Measurements from ENCODE around the gene OR6S1.
A peak's percentile ranks its signal among the peaks of the same experiment; 100 is the strongest.
"Not testable (repeated sequence)": the region's sequence is repeated elsewhere in the genome, so short reads cannot be mapped to it uniquely, and the experiment has no call there.

Gene OR6S1

GRCh38 chr14:20631880-20632389, 9.6 kb downstream of the OR6S1 start:
- no peak for DNase-seq (ENCODE audit: low read depth, low spot score)

- DNase-seq (ENCODE audit: low read depth, low spot score): no peak
Observed at GRCh38 chr14:20631023-20631879, 10.2 kb downstream of the OR6S1 start.

- DNase-seq (ENCODE audit: low read depth, low spot score): no peak
Observed at GRCh38 chr14:20630340-20631022, 11.0 kb downstream of the OR6S1 start.

GRCh38 chr14:20628063-20628854, 13.2 kb downstream of the OR6S1 start:
- DNase-seq (ENCODE audit: low read depth, low spot score): no peak

- no peak for DNase-seq (ENCODE audit: low read depth, low spot score)
Observed at GRCh38 chr14:20627346-20628027, 14.0 kb downstream of the OR6S1 start.

- DNase-seq (ENCODE audit: low read depth, low spot score): no peak
Observed at GRCh38 chr14:20626274-20626673, 15.2 kb downstream of the OR6S1 start.

- no peak for DNase-seq (ENCODE audit: low read depth, low spot score)
Observed at GRCh38 chr14:20624495-20625070, 16.9 kb downstream of the OR6S1 start.

- DNase-seq (ENCODE audit: low read depth, low spot score): no peak
Observed at GRCh38 chr14:20623798-20624197, 17.7 kb downstream of the OR6S1 start.

- DNase-seq (ENCODE audit: low read depth, low spot score): no peak
Observed at GRCh38 chr14:20622816-20623291, 18.6 kb downstream of the OR6S1 start.

GRCh38 chr14:20620798-20621478, 20.6 kb downstream of the OR6S1 start:
- DNase-seq (ENCODE audit: low read depth, low spot score): no peak

- not testable (repeated sequence) for DNase-seq (ENCODE audit: low read depth, low spot score)
Observed at GRCh38 chr14:20619688-20620087, 21.8 kb downstream of the OR6S1 start.

- DNase-seq (ENCODE audit: low read depth, low spot score): no peak
Observed at GRCh38 chr14:20618271-20618749, 23.2 kb downstream of the OR6S1 start.

GRCh38 chr14:20617138-20618003, 24.1 kb downstream of the OR6S1 start:
- no peak for DNase-seq (ENCODE audit: low read depth, low spot score)

- DNase-seq (ENCODE audit: low read depth, low spot score): no peak
Observed at GRCh38 chr14:20615996-20616395, 25.5 kb downstream of the OR6S1 start.

GRCh38 chr14:20614038-20614840, 27.3 kb downstream of the OR6S1 start:
- no peak for DNase-seq (ENCODE audit: low read depth, low spot score)

GRCh38 chr14:20613094-20614037, 28.1 kb downstream of the OR6S1 start:
- DNase-seq (ENCODE audit: low read depth, low spot score): peak; percentile 71

GRCh38 chr14:20612403-20612802, 29.1 kb downstream of the OR6S1 start:
- no peak for DNase-seq (ENCODE audit: low read depth, low spot score)

All from activated naive CD8-positive, alpha-beta T cell treated with anti-CD3 and anti-CD28 coated beads, Interleukin-2, amount 50 U/mL, for 16 hours (primary cell).